Keratinocyte (primary cell): Measurements from ENCODE around the gene GSTM5. TPM values are rescaled to one million over a fixed set of nuclear protein-coding genes. Genes with fewer than 3 reads are reported as not detected.
"Not testable (repeated sequence)": the region's sequence is repeated elsewhere in the genome, so short reads cannot be mapped to it uniquely, and the experiment has no call there.

ENCODE experiments used
- DNase-seq: peaks from one replicate; pipeline ENCODE4 v3.0.0-alpha.2; 2011; ENCODE audit warnings: low read depth, missing footprints, low spot score
- FAIRE-seq: peaks from 2 replicates; lab custom pipeline; 2011; peaks lifted over from hg19 to GRCh38; lab: Jason Lieb, UNC
- H2AFZ ChIP-seq: 2 replicates; pipeline ENCODE4 v1.6.0; 2012; ENCODE audit warnings: low read length, control low read depth, inconsistent platforms; ENCODE audit not compliant: control insufficient read depth
- H3K27ac ChIP-seq: 2 replicates; pipeline ENCODE4 v1.5.1; 2011; ENCODE audit warnings: low read length; ENCODE audit not compliant: control insufficient read depth, insufficient read depth
- H3K27me3 ChIP-seq: 3 replicates; pipeline ENCODE4 v1.6.0; 2011; ENCODE audit warnings: low read length; ENCODE audit not compliant: control insufficient read depth, insufficient read depth; ENCODE audit errors: extremely low read depth
- H3K36me3 ChIP-seq, 2 experiments: 2 replicates in 1 of 2; 3 replicates in 1 of 2; pipeline ENCODE4 v1.5.1; 2011; ENCODE audit warnings: low read length in 2 of 2, mild to moderate bottlenecking in 1 of 2; ENCODE audit not compliant: control insufficient read depth in 2 of 2, insufficient read depth in 2 of 2; ENCODE audit errors: extremely low read depth in 1 of 2
- H3K4me1 ChIP-seq: 3 replicates; pipeline ENCODE4 v1.5.1; 2011; ENCODE audit warnings: low read length; ENCODE audit not compliant: control insufficient read depth, insufficient read depth; ENCODE audit errors: extremely low read depth
- H3K4me2 ChIP-seq: 3 replicates; pipeline ENCODE4 v1.6.0; 2011; ENCODE audit warnings: low read depth, low read length; ENCODE audit not compliant: control insufficient read depth, insufficient read depth; ENCODE audit errors: extremely low read depth
- H3K4me3 ChIP-seq, 3 experiments: fragments of 200-600 bp in 1 of 3; sonication (generic) in 1 of 3; 2 replicates in 2 of 3; 3 replicates in 1 of 3; pipeline ENCODE4 v1.5.1; 2011 to 2016; ENCODE audit warnings: low read length in 3 of 3, mild to moderate bottlenecking in 3 of 3, control low read depth in 2 of 3, inconsistent platforms in 1 of 3, low read depth in 1 of 3, mixed read lengths in 1 of 3, mixed run types in 1 of 3, moderate library complexity in 1 of 3; ENCODE audit not compliant: control insufficient read depth in 2 of 3, insufficient read depth in 2 of 3; ENCODE audit errors: extremely low read depth in 1 of 3
- H3K79me2 ChIP-seq: 2 replicates; pipeline ENCODE4 v1.6.0; 2012; ENCODE audit warnings: low read length; ENCODE audit not compliant: control insufficient read depth, insufficient read depth
- H3K9ac ChIP-seq: 3 replicates; pipeline ENCODE4 v1.6.0; 2011; ENCODE audit warnings: low read length; ENCODE audit not compliant: control insufficient read depth, insufficient read depth; ENCODE audit errors: extremely low read depth
- H3K9me1 ChIP-seq: 3 replicates; pipeline ENCODE4 v1.6.0; 2011; ENCODE audit warnings: low read length; ENCODE audit not compliant: control insufficient read depth, insufficient read depth; ENCODE audit errors: extremely low read depth
- H3K9me3 ChIP-seq: 2 replicates; pipeline ENCODE4 v1.5.1; 2012; ENCODE audit warnings: low read depth, low read length; ENCODE audit not compliant: control insufficient read depth
- H4K20me1 ChIP-seq: 3 replicates; pipeline ENCODE4 v1.6.0; 2011; ENCODE audit warnings: low read length; ENCODE audit not compliant: control insufficient read depth, insufficient read depth; ENCODE audit errors: extremely low read depth
- CTCF ChIP-seq, 3 experiments: IDR thresholded peaks in 1 of 3; conservative IDR thresholded peaks in 1 of 3; optimal IDR thresholded peaks in 1 of 3; 2 replicates in 2 of 3; 3 replicates in 1 of 3; pipeline versions ENCODE3 to v1.5.1; 2011; ENCODE audit warnings: low read length in 3 of 3, mild to moderate bottlenecking in 3 of 3, moderate library complexity in 2 of 3, control low read depth in 1 of 3, inconsistent platforms in 1 of 3; ENCODE audit not compliant: insufficient read depth in 2 of 3; ENCODE audit errors: extremely low read depth in 1 of 3
- EZH2 ChIP-seq: IDR thresholded peaks from one replicate; pipeline ENCODE4 v1.6.1; 2012; ENCODE audit warnings: inconsistent platforms, mild to moderate bottlenecking, low read length, moderate library complexity
- dilution Hi-C: fragments of 300-500 bp; cut with MboI; formaldehyde crosslinking; loops from one replicate; pipeline ENCODE4 v1.7.0; 2020; ENCODE audit warnings: low sequenced_read_pairs; ENCODE audit not compliant: extremely low pct_ligation_motif_present
- polyA plus RNA-seq, 5 experiments: library from polyadenylated mRNA; depleted of rRNA in 3 of 5; stranded (reverse) in 3 of 5; stranded (forward) in 1 of 5; unstranded in 1 of 5; fragments of >200 nt; gene quantifications; 1 replicate in 1 of 5; 2 replicates in 3 of 5; 3 replicates in 1 of 5; pipeline versions ENCODE4 v1.2.1 to v1.2.3, GENCODE V29; 2011 to 2012; ENCODE audit warnings: missing spikeins in 2 of 5, low read depth in 1 of 5, low replicate concordance in 1 of 5

GSTM5 gene
- polyA plus RNA-seq, 1 donor (not counting 4 experiments of a cell fraction or from before 2014, with no cell fraction given), result not detected

- Histone ChIP-seq H3K4me3 (no peak overlapping the region), H2AFZ (no peak overlapping the region), H3K27ac (no peak overlapping the region), H3K27me3 (no peaks in the 10 kb centered on the region), H3K36me3 (no peaks in the 10 kb centered on the region), H3K9me3 (no peaks in the 10 kb centered on the region), H3K4me1 (no peaks in the 10 kb centered on the region), H3K9ac (no peak overlapping the region), H4K20me1 (no peaks in the 10 kb centered on the region), H3K9me1 (no peaks in the 10 kb centered on the region), H3K4me2 (no peak overlapping the region), H3K79me2 (no peaks in the 10 kb centered on the region)
- DNase-seq (no peak), FAIRE-seq (no peak)
- TF ChIP-seq CTCF (optimal IDR thresholded peaks at IDR 0.05 in 1 of 3, IDR thresholded peaks at IDR 0.05 in 1 of 3, conservative IDR thresholded peaks at IDR 0.05 in 1 of 3; ENCODE audit: extremely low read depth in 1 of 3, insufficient read depth in 2 of 3, low read length in 3 of 3), result no peak
- no peak for TF ChIP-seq EZH2
- dilution Hi-C loops, result no loop called here
Measured at GRCh38 chr1:109669246-109669948, 42.7 kb upstream of the GSTM5 start.

- FAIRE-seq, H3K27me3 ChIP-seq, H3K4me3 ChIP-seq, H4K20me1 ChIP-seq, H2AFZ ChIP-seq, H3K9me1 ChIP-seq, H3K36me3 ChIP-seq, H3K79me2 ChIP-seq, H3K9ac ChIP-seq, H3K27ac ChIP-seq, H3K4me2 ChIP-seq, DNase-seq, H3K9me3 ChIP-seq, dilution Hi-C loops, H3K4me1 ChIP-seq: not testable (repeated sequence)
Measured at GRCh38 chr1:109669949-109670302, 42.1 kb upstream of the GSTM5 start.

- no peak overlapping the region for H3K9ac ChIP-seq
- H3K79me2 ChIP-seq, result no peaks in the 10 kb centered on the region
- H3K9me1 ChIP-seq, result no peaks in the 10 kb centered on the region
- TF ChIP-seq CTCF (optimal IDR thresholded peaks at IDR 0.05 in 1 of 3, IDR thresholded peaks at IDR 0.05 in 1 of 3, conservative IDR thresholded peaks at IDR 0.05 in 1 of 3; ENCODE audit: extremely low read depth in 1 of 3, insufficient read depth in 2 of 3, low read length in 3 of 3), result no peak
- TF ChIP-seq EZH2, result no peak
- no peaks in the 10 kb centered on the region for H3K9me3 ChIP-seq
- no peaks in the 10 kb centered on the region for H3K4me1 ChIP-seq
- FAIRE-seq, result no peak
- H2AFZ ChIP-seq, result no peak overlapping the region
- H3K27me3 ChIP-seq, result no peaks in the 10 kb centered on the region
- no peak overlapping the region for H3K27ac ChIP-seq
- no peak for DNase-seq
- dilution Hi-C loops, result no loop called here
- no peaks in the 10 kb centered on the region for H4K20me1 ChIP-seq
- H3K4me2 ChIP-seq, result no peak overlapping the region
- H3K36me3 ChIP-seq, result no peaks in the 10 kb centered on the region
- no peak overlapping the region for H3K4me3 ChIP-seq
Measured at GRCh38 chr1:109671067-109671466, 41.0 kb upstream of the GSTM5 start.

GRCh38 chr1:109673861-109674260 lies 38.2 kb upstream of the GSTM5 start:
- FAIRE-seq, H3K79me2 ChIP-seq, DNase-seq, H3K4me3 ChIP-seq, H4K20me1 ChIP-seq, H3K9me3 ChIP-seq, H2AFZ ChIP-seq, H3K36me3 ChIP-seq, H3K4me2 ChIP-seq, dilution Hi-C loops, H3K9me1 ChIP-seq, H3K27ac ChIP-seq, H3K9ac ChIP-seq, H3K27me3 ChIP-seq, H3K4me1 ChIP-seq: not testable (repeated sequence)
